CD4-positive, alpha-beta T cell treated with Interferon alpha-2 for 1 hour (primary cell): ENCODE results near the gene LDLRAD4.

Experiments used
- DNase-seq, 2 donors: peaks; one replicate each; pipeline ENCODE4 v3.0.0-alpha.2; 2020 to 2022

The LDLRAD4 gene

DNA sequence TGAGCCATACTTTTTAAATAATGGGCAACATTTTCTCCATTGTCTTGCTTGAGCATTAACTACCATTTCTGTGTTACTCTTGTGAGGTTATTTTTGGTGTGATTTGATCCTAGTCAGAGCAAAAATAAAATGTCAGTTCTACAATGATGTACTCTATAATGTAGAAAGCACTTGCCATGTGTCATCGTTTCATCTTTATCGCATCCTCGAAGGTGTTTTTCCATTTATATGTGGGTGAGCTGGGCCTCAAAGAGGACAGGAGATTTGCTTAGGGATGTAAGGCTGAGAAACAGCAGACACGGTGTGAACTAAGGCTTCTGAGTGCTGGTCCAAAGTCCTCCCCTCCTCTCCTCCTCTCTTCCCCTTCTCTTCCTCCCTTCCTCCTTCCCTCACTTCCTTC lies 308.0 kb downstream of the LDLRAD4 start:
- no peak for DNase-seq

DNA sequence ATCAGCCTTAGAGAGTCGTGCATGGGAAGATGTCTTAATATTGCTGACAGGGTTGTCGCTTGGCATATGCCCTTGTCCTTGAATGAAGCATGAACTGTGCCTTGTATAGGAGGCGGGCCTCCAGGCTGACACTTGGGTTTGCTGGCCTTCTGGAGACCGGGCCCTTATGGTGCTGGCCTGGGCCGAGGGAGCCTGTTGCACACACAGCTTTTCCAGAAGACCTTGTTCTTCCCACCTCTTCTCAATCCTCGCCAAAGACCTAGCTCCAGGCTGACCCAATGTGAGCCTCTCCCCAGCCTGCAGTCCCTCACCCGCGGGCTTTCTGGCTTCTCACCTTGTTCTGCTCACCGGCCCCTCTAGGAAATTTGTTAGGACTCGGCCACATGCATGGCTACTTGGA lies 308.7 kb downstream of the LDLRAD4 start:
- no peak for DNase-seq

GRCh38 chr18:13527730-13528129 lies 309.2 kb downstream of the LDLRAD4 start:
- DNase-seq, result no peak

GRCh38 chr18:13528739-13529392 lies 310.3 kb downstream of the LDLRAD4 start:
- DNase-seq, result no peak

GRCh38 chr18:13530033-13530878 lies 311.7 kb downstream of the LDLRAD4 start:
- DNase-seq, result no peak

DNA sequence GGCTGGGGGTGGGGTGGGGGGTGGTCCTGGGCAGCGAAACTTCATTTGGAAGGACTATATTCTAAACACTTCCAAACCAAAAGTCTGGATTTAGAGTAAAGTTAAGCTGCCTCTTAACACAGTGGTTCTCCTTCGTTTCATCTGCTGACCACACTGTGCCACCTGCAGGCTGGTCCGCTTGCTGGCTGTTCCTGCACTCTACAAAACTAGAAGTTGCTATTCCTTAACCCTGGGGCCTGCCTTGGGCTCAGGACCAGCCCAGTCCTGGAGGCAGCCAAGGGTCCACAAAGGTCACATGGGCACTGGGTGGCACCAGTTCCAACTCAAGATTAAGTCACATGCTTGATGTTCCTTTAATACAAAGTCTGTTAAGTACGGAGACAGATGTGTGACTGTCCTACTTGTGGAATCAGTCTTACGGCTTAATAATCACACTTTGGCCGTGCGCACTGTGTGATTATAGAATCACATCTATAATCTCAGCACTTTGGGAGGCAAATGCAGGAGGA lies 312.4 kb downstream of the LDLRAD4 start:
- DNase-seq, result peak; percentile 15 to 18

GRCh38 chr18:13531681-13532325 lies 313.2 kb downstream of the LDLRAD4 start:
- no peak for DNase-seq

GRCh38 chr18:13532406-13533075 lies 314.0 kb downstream of the LDLRAD4 start:
- no peak for DNase-seq

GRCh38 chr18:13534631-13535030 lies 316.1 kb downstream of the LDLRAD4 start:
- no peak for DNase-seq

GRCh38 chr18:13536578-13536977 lies 318.0 kb downstream of the LDLRAD4 start:
- no peak for DNase-seq

- no peak for DNase-seq
Observed at GRCh38 chr18:13537022-13537780, 318.6 kb downstream of the LDLRAD4 start.

DNA sequence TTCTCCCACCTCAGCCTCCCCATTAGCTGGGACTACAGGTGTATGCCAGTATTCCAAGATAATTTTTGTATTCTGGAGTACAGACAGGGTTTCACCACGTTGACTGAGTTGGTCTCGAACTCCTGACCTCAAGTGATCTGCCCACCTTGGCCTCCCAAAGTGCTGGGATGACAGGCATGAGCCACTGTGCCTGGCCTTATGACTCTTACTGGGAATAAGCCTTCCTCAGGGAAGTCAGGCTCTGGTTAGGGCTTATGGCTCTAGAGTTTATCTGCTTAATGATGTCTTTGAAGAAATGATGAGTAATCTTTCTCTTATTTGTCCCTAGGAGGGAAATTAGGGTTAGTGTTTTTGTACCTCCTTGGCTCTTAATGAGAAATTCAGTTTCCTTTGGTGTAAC lies 320.1 kb downstream of the LDLRAD4 start:
- no peak for DNase-seq

GRCh38 chr18:13539050-13539449 lies 320.5 kb downstream of the LDLRAD4 start:
- DNase-seq, result peak; percentile 37 to 72

DNA sequence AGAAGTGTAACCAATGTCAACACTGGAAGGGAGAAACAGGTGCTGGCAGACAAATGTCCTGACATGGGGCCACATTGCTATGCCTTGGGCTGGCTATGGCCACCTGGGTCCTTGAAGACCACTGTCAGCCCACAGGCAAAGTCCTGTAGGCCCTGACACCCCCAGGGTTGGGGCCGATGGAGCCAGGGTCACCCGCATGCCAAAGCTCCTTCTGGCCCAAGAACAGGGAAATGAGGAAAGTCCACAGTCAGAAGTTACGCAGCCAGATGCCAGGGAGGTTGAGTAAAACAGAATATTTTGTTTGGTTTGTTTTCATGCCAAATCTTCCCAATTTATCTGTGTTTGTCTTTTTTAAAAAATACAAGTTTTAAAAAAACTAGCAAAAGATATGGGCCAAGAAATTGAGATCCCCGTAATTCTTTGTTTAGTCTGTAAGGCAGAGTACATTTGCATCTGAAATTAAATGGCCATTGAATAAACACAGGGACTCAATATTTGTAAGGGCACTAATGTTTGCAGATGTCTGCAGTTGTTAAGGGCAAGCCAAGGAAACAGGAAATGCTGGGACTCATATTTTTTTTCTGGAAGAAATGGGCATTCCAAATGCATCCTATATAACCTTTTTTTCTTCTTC lies 321.4 kb downstream of the LDLRAD4 start:
- no peak for DNase-seq

- peak; percentile 10 to 29 for DNase-seq
Observed at GRCh38 chr18:13540477-13541182, 322.1 kb downstream of the LDLRAD4 start.

- no peak for DNase-seq
Observed at GRCh38 chr18:13541621-13542519, 323.3 kb downstream of the LDLRAD4 start.

- no peak for DNase-seq
Observed at GRCh38 chr18:13542520-13542847, 323.9 kb downstream of the LDLRAD4 start.

DNA sequence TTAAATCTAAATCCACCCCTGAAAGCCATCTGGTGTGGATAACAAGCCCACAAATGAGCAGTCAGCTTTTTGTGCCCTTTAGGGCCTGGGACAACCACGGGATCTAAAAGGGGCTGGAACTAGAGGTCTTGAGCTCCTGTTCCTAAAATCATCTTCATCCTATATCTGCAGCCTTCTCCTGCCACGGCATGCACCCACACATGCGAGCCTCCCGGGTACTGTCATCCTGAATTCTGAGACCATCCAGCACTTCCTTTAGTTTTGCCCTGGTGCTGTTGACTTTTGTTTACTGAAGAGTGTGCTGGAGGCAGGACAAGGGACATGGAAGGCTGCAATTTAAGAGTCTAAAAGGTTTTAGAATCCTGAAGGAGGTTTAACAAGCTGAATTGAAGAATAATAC lies 324.6 kb downstream of the LDLRAD4 start:
- no peak for DNase-seq

GRCh38 chr18:13543811-13544732 lies 325.5 kb downstream of the LDLRAD4 start:
- no peak for DNase-seq
